Measurements from ENCODE around the gene ADAMTSL1.

ADAMTSL1 gene

DNA sequence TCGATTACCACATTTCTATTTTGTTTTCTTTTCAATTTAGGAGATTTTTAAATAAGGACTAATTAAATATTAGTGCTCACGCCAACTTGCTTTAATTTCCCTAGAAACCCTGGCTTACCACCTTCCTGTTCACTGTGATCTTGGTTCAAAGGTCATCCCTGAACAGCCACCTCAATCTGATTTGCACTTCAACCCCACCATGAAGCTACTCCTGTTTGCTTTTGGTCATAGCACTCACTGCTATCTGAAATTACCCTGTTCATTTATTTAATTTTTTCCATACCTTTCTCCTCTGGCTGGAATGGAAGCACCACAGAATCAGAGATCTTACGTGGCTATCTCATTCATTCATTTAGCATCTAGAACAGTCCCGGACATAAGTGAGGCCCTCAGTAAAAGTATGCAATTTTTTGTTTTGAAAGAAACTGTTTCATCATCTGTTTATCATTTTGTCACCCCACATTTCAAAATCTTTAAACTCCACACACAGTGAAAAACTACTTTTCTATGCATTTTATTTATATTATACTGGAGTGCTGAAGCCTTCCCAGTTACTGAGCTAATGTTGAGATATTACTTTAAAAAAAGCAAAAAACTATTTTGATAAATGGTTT lies 17.2 kb upstream of the ADAMTSL1 start:
- Histone ChIP-seq H3K4me3 (ENCODE audit: low read depth, low read length) (no peak overlapping the region), H3K36me3 (ENCODE audit: control insufficient read depth in 2 of 2, insufficient read depth in 1 of 2, low read length in 2 of 2) (no peaks in the 10 kb centered on the region), H3K27ac (ENCODE audit: extremely low read depth, low read depth, low read length) (no peak overlapping the region), H3K4me1 (ENCODE audit: control insufficient read depth, insufficient read depth, low read length) (no peaks in the 10 kb centered on the region), H3K9me3 (ENCODE audit: control insufficient read depth, insufficient read depth, low read depth, low read length) (no peaks in the 10 kb centered on the region)
- ChIA-PET CTCF (interaction anchor here (0.5 to 9.9 kb wide), 2 partner anchors 14 to 644 kb away, joined by 3 to 99 read pairs; no protein-coding TSS in a partner anchor), POLR2A (no interaction called here)
- TF ChIP-seq KLF16 (tag by site-specific recombination; IDR thresholded peaks at IDR 0.05): no peak
- no peak for TF ChIP-seq ZNF239 (tag by site-specific recombination; IDR thresholded peaks at IDR 0.05)
- TF ChIP-seq ZNF654 (tag by site-specific recombination; IDR thresholded peaks at IDR 0.05; ENCODE audit: low read depth): no peak
- no peak for TF ChIP-seq BCL11B (tag by site-specific recombination; IDR thresholded peaks at IDR 0.05; ENCODE audit: low read depth)
- TF ChIP-seq ZNF391 (tag by site-specific recombination; IDR thresholded peaks at IDR 0.05; ENCODE audit: borderline replicate concordance, low read depth): no peak
- TF ChIP-seq, protein P1, sequence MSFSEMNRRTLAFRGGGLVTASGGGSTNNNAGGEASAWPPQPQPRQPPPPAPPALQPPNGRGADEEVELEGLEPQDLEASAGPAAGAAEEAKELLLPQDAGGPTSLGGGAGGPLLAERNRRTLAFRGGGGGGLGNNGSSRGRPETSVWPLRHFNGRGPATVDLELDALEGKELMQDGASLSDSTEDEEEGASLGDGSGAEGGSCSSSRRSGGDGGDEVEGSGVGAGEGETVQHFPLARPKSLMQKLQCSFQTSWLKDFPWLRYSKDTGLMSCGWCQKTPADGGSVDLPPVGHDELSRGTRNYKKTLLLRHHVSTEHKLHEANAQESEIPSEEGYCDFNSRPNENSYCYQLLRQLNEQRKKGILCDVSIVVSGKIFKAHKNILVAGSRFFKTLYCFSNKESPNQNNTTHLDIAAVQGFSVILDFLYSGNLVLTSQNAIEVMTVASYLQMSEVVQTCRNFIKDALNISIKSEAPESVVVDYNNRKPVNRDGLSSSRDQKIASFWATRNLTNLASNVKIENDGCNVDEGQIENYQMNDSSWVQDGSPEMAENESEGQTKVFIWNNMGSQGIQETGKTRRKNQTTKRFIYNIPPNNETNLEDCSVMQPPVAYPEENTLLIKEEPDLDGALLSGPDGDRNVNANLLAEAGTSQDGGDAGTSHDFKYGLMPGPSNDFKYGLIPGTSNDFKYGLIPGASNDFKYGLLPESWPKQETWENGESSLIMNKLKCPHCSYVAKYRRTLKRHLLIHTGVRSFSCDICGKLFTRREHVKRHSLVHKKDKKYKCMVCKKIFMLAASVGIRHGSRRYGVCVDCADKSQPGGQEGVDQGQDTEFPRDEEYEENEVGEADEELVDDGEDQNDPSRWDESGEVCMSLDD (tag by site-specific recombination; IDR thresholded peaks at IDR 0.05): no peak
- no peak for TF ChIP-seq ZNF518A (tag by site-specific recombination; conservative IDR thresholded peaks at IDR 0.05; ENCODE audit: low read depth)
- TF ChIP-seq, protein P2, sequence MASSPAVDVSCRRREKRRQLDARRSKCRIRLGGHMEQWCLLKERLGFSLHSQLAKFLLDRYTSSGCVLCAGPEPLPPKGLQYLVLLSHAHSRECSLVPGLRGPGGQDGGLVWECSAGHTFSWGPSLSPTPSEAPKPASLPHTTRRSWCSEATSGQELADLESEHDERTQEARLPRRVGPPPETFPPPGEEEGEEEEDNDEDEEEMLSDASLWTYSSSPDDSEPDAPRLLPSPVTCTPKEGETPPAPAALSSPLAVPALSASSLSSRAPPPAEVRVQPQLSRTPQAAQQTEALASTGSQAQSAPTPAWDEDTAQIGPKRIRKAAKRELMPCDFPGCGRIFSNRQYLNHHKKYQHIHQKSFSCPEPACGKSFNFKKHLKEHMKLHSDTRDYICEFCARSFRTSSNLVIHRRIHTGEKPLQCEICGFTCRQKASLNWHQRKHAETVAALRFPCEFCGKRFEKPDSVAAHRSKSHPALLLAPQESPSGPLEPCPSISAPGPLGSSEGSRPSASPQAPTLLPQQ (tag by site-specific recombination; IDR thresholded peaks at IDR 0.05): no peak
- TF ChIP-seq, protein P3, sequence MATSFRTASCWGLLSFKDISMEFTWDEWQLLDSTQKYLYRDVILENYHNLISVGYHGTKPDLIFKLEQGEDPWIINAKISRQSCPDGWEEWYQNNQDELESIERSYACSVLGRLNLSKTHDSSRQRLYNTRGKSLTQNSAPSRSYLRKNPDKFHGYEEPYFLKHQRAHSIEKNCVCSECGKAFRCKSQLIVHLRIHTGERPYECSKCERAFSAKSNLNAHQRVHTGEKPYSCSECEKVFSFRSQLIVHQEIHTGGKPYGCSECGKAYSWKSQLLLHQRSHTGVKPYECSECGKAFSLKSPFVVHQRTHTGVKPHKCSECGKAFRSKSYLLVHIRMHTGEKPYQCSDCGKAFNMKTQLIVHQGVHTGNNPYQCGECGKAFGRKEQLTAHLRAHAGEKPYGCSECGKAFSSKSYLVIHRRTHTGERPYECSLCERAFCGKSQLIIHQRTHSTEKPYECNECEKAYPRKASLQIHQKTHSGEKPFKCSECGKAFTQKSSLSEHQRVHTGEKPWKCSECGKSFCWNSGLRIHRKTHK (tag by site-specific recombination; IDR thresholded peaks at IDR 0.05): no peak
- TF ChIP-seq PRDM1 (tag by site-specific recombination; IDR thresholded peaks at IDR 0.05): no peak
- no peak for TF ChIP-seq REST (tag by site-specific recombination; IDR thresholded peaks at IDR 0.05)
- TF ChIP-seq, protein P4, sequence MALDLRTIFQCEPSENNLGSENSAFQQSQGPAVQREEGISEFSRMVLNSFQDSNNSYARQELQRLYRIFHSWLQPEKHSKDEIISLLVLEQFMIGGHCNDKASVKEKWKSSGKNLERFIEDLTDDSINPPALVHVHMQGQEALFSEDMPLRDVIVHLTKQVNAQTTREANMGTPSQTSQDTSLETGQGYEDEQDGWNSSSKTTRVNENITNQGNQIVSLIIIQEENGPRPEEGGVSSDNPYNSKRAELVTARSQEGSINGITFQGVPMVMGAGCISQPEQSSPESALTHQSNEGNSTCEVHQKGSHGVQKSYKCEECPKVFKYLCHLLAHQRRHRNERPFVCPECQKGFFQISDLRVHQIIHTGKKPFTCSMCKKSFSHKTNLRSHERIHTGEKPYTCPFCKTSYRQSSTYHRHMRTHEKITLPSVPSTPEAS (tag by site-specific recombination; IDR thresholded peaks at IDR 0.05): no peak
- no peak for TF ChIP-seq ZNF747 (tag by site-specific recombination; IDR thresholded peaks at IDR 0.05)
- TF ChIP-seq ZNF600 (tag by site-specific recombination; IDR thresholded peaks at IDR 0.05): no peak
- TF ChIP-seq ZNF449 (tag by site-specific recombination; IDR thresholded peaks at IDR 0.05): no peak
- no peak for TF ChIP-seq ZNF776 (tag by site-specific recombination; IDR thresholded peaks at IDR 0.05; ENCODE audit: borderline replicate concordance)
